WTC11 (cell line): ENCODE results near the gene NR1D1. TPM values are rescaled to one million over a fixed set of nuclear protein-coding genes. Genes with fewer than 3 reads are reported as not detected.
A peak's percentile ranks its signal among the peaks of the same experiment; 100 is the strongest.

Source experiments
- ATAC-seq: fragments of 200-7000 bp; cut with Tn5 transposase; 2 replicates; pipeline ENCODE4 v1.10.0; 2021; ENCODE audit warnings: mild to moderate bottlenecking, moderate library complexity
- CTCF ChIA-PET: fragments of 300-600 bp; sonication (Branson Sonifier 250); formaldehyde crosslinking; loops from one replicate; lab custom pipeline; 2021; ENCODE audit warnings: antibody characterized with exemption; lab: Charles Lee
- POLR2A ChIA-PET: fragments of 350-600 bp; sonication (Branson Sonifier 250); formaldehyde crosslinking; loops from one replicate; lab custom pipeline; 2021; ENCODE audit warnings: antibody characterized with exemption; lab: Charles Lee
- DNase-seq: peaks from one replicate; pipeline ENCODE4 v3.0.0; 2021; ENCODE audit warnings: low spot score
- H3K27ac Mint-ChIP-seq: 2 replicates; pipeline ENCODE4 v1.8.0; 2021; ENCODE audit warnings: mixed read lengths
- H3K27me3 Mint-ChIP-seq: 2 replicates; pipeline ENCODE4 v1.8.0; 2021; ENCODE audit warnings: low read depth, mild to moderate bottlenecking, moderate library complexity, mixed read lengths
- H3K36me3 Mint-ChIP-seq: 2 replicates; pipeline ENCODE4 v1.8.0; 2021; ENCODE audit warnings: mixed read lengths
- H3K4me1 Mint-ChIP-seq: 2 replicates; pipeline ENCODE4 v1.8.0; 2022; ENCODE audit warnings: mixed read lengths
- H3K4me3 Mint-ChIP-seq: 2 replicates; pipeline ENCODE4 v1.8.0; 2021; ENCODE audit warnings: mild to moderate bottlenecking, moderate library complexity, mixed read lengths
- H3K9me3 Mint-ChIP-seq: 2 replicates; pipeline ENCODE4 v1.8.0; 2021; ENCODE audit warnings: mixed read lengths
- CBFB ChIP-seq: sonication (generic); formaldehyde crosslinking; IDR thresholded peaks from 2 replicates; pipeline ENCODE4 v1.8.1; 2022; ENCODE audit warnings: mild to moderate bottlenecking, low read depth, missing genetic modification reagents
- CREM ChIP-seq: sonication (generic); formaldehyde crosslinking; IDR thresholded peaks from 2 replicates; pipeline ENCODE4 v1.8.1; 2022; ENCODE audit warnings: mild to moderate bottlenecking, missing genetic modification reagents, moderate library complexity
- CTCF ChIP-seq: fragments of 200-600 bp; IDR thresholded peaks from 2 replicates; pipeline ENCODE4 v1.8.0; 2022; ENCODE audit warnings: antibody characterized with exemption
- E2F1 ChIP-seq: sonication (generic); formaldehyde crosslinking; IDR thresholded peaks from 2 replicates; pipeline ENCODE4 v1.8.0; 2022; ENCODE audit warnings: mild to moderate bottlenecking, missing genetic modification reagents
- ETV6 ChIP-seq: sonication (generic); formaldehyde crosslinking; IDR thresholded peaks from 2 replicates; pipeline ENCODE4 v1.8.1; 2022; ENCODE audit warnings: mild to moderate bottlenecking, missing genetic modification reagents
- IRF1 ChIP-seq: sonication (generic); formaldehyde crosslinking; IDR thresholded peaks from 2 replicates; pipeline ENCODE4 v1.8.0; 2023; ENCODE audit warnings: missing genetic modification reagents
- IRF2 ChIP-seq: sonication (generic); formaldehyde crosslinking; IDR thresholded peaks from 2 replicates; pipeline ENCODE4 v1.8.0; 2022; ENCODE audit warnings: low read depth, missing genetic modification reagents, borderline replicate concordance
- JAZF1 ChIP-seq: fragments of 250-450 bp; sonication (Bioruptor Pico); IDR thresholded peaks from 2 replicates; pipeline ENCODE4 v1.9.0; 2021; ENCODE audit warnings: moderate library complexity, mild to moderate bottlenecking, inconsistent platforms
- JUN ChIP-seq: sonication (generic); formaldehyde crosslinking; IDR thresholded peaks from 2 replicates; pipeline ENCODE4 v1.8.0; 2023; ENCODE audit warnings: mild to moderate bottlenecking, missing genetic modification reagents
- MAX ChIP-seq: sonication (generic); formaldehyde crosslinking; IDR thresholded peaks from 2 replicates; pipeline ENCODE4 v1.8.0; 2022; ENCODE audit warnings: mild to moderate bottlenecking, missing genetic modification reagents
- MXD4 ChIP-seq: fragments of 250-450 bp; sonication (Bioruptor Pico); IDR thresholded peaks from 2 replicates; pipeline ENCODE4 v1.8.0; 2021; ENCODE audit warnings: mild to moderate bottlenecking, moderate library complexity, borderline replicate concordance
- NFATC4 ChIP-seq: fragments of 250-450 bp; sonication (Bioruptor Pico); IDR thresholded peaks from 2 replicates; pipeline ENCODE4 v1.9.0; 2021; ENCODE audit warnings: mild to moderate bottlenecking
- NFYB ChIP-seq: sonication (generic); formaldehyde crosslinking; conservative IDR thresholded peaks from 2 replicates; pipeline ENCODE4 v1.8.0; 2022; ENCODE audit warnings: low read depth, missing genetic modification reagents
- NR3C1 ChIP-seq: sonication (generic); formaldehyde crosslinking; conservative IDR thresholded peaks from 2 replicates; pipeline ENCODE4 v1.8.1; 2023; ENCODE audit warnings: low read depth, mild to moderate bottlenecking, missing genetic modification reagents
- PREB ChIP-seq: sonication (generic); formaldehyde crosslinking; IDR thresholded peaks from 2 replicates; pipeline ENCODE4 v1.8.1; 2022; ENCODE audit warnings: mild to moderate bottlenecking, missing genetic modification reagents, moderate library complexity, borderline replicate concordance
- RORB ChIP-seq: fragments of 250-450 bp; sonication (Bioruptor Pico); IDR thresholded peaks from 2 replicates; pipeline ENCODE4 v1.9.0; 2021; ENCODE audit warnings: mild to moderate bottlenecking
- SMAD4 ChIP-seq: sonication (generic); formaldehyde crosslinking; IDR thresholded peaks from 2 replicates; pipeline ENCODE4 v1.8.0; 2022; ENCODE audit warnings: mild to moderate bottlenecking, missing genetic modification reagents
- TEAD1 ChIP-seq: sonication (generic); formaldehyde crosslinking; IDR thresholded peaks from 2 replicates; pipeline ENCODE4 v1.8.0; 2022; ENCODE audit warnings: mild to moderate bottlenecking, missing genetic modification reagents
- TEAD4 ChIP-seq: sonication (generic); formaldehyde crosslinking; IDR thresholded peaks from 2 replicates; pipeline ENCODE4 v1.8.0; 2022; ENCODE audit warnings: mild to moderate bottlenecking, missing genetic modification reagents
- TP53 ChIP-seq: sonication (generic); formaldehyde crosslinking; IDR thresholded peaks from 2 replicates; pipeline ENCODE4 v1.8.1; 2023; ENCODE audit warnings: mild to moderate bottlenecking, missing genetic modification reagents
- ZMAT4 ChIP-seq: fragments of 250-450 bp; sonication (Bioruptor Pico); IDR thresholded peaks from 2 replicates; pipeline ENCODE4 v1.9.0; 2021; ENCODE audit warnings: mild to moderate bottlenecking
- ZNF219 ChIP-seq: sonication (generic); formaldehyde crosslinking; IDR thresholded peaks from 2 replicates; pipeline ENCODE4 v1.8.0; 2023; ENCODE audit warnings: missing genetic modification reagents, mild to moderate bottlenecking, borderline replicate concordance
- ZNF232 ChIP-seq: sonication (generic); formaldehyde crosslinking; IDR thresholded peaks from 2 replicates; pipeline ENCODE4 v1.8.0; 2022; ENCODE audit warnings: mild to moderate bottlenecking, missing genetic modification reagents
- ZNF281 ChIP-seq: sonication (generic); formaldehyde crosslinking; IDR thresholded peaks from 2 replicates; pipeline ENCODE4 v1.8.0; 2023; ENCODE audit warnings: mild to moderate bottlenecking, missing genetic modification reagents
- total RNA-seq: library from RNA; stranded (reverse); gene quantifications from 3 replicates; pipeline ENCODE4 v1.2.3, GENCODE V29; 2021

The NR1D1 gene
- total RNA-seq, 1 experiment from 2014 or later = 5.6 TPM

- H3K4me1 Mint-ChIP-seq = peaks cover 75% of the 10 kb centered on the region
- TF ChIP-seq ETV6 (no peak), CTCF (no peak), RORB (no peak), NFYB (CRISPR knock-in tag) (no peak), PREB (CRISPR knock-in tag) (no peak), IRF2 (CRISPR knock-in tag) (no peak), JUN (no peak), TEAD1 (CRISPR knock-in tag) (no peak), NFATC4 (CRISPR knock-in tag) (no peak), JAZF1 (no peak), IRF1 (CRISPR knock-in tag) (no peak), MAX (CRISPR knock-in tag) (no peak)
- H3K4me3 Mint-ChIP-seq = peak overlapping the region; percentile 79; the same call in 1 of the 2 replicates
- ChIA-PET POLR2A (interaction anchor here (0.7 to 3.1 kb wide), 9 partner anchors 9 to 372 kb away, joined by 3 to 56 read pairs (median 4); partner anchors contain the start of genes MED24, MIEN1, MSL1 and PSMD3), CTCF (interaction anchor here (0.5 to 8.1 kb wide), 17 partner anchors 10 to 480 kb away, joined by 3 to 185 read pairs (median 5); partner anchors contain the start of genes THRA and WIPF2)
- 0 out of 2 replicates have a peak overlapping the region, but pooled peaks have one; percentile 10 for H3K27ac Mint-ChIP-seq
- peaks cover 4% of the 10 kb centered on the region; the same call in 1 of the 2 replicates for H3K36me3 Mint-ChIP-seq
- H3K9me3 Mint-ChIP-seq = no peaks in the 10 kb centered on the region
- ATAC-seq (no peak), DNase-seq (no peak)
- H3K27me3 Mint-ChIP-seq = peaks cover 72% of the 10 kb centered on the region
Observed at GRCh38 chr17:40101367-40102210, 1.2 kb upstream of the NR1D1 start.

GRCh38 chr17:40100669-40101366, 429 bp upstream of the NR1D1 start:
- H3K36me3 Mint-ChIP-seq = peaks cover 9% of the 10 kb centered on the region
- peak overlapping the region; percentile 83; the same call in 1 of the 2 replicates for H3K27ac Mint-ChIP-seq
- POLR2A ChIA-PET = interaction anchor here (0.6 to 3.1 kb wide), 11 partner anchors 8 to 371 kb away, joined by 3 to 56 read pairs (median 4); partner anchors contain the start of genes MED24, MIEN1, MSL1 and PSMD3
- H3K9me3 Mint-ChIP-seq = no peaks in the 10 kb centered on the region
- DNase-seq = peak; percentile 97
- ATAC-seq = peak; percentile 50
- CTCF ChIA-PET = interaction anchor here (0.5 to 8.1 kb wide), 23 partner anchors 10 to 479 kb away, joined by 3 to 185 read pairs (median 5); partner anchors contain the start of genes MED24, THRA and WIPF2
- peak overlapping the region; percentile 79 for H3K4me3 Mint-ChIP-seq
- H3K27me3 Mint-ChIP-seq = peaks cover 64% of the 10 kb centered on the region
- peaks cover 67% of the 10 kb centered on the region for H3K4me1 Mint-ChIP-seq
- TF ChIP-seq E2F1 (CRISPR knock-in tag) (peak; percentile 93; the same call in 1 of the 2 replicates), NR3C1 (no peak; the same call in 1 of the 2 replicates), SMAD4 (no peak), ZNF232 (CRISPR knock-in tag) (peak; percentile 100), TEAD4 (CRISPR knock-in tag) (peak; percentile 81; the same call in 1 of the 2 replicates), MXD4 (CRISPR knock-in tag) (no peak), MAX (CRISPR knock-in tag) (peak; percentile 100), ZNF219 (CRISPR knock-in tag) (no peak; the same call in 1 of the 2 replicates), NFYB (CRISPR knock-in tag) (no peak; the same call in 1 of the 2 replicates), TP53 (CRISPR knock-in tag) (peak; percentile 97), ZMAT4 (CRISPR knock-in tag) (no peak), ZNF281 (CRISPR knock-in tag) (peak; percentile 98), CBFB (CRISPR knock-in tag) (no peak), CREM (CRISPR knock-in tag) (peak; percentile 91)
